ENCODE results near the gene MDFIC2.

The MDFIC2 gene

DNA sequence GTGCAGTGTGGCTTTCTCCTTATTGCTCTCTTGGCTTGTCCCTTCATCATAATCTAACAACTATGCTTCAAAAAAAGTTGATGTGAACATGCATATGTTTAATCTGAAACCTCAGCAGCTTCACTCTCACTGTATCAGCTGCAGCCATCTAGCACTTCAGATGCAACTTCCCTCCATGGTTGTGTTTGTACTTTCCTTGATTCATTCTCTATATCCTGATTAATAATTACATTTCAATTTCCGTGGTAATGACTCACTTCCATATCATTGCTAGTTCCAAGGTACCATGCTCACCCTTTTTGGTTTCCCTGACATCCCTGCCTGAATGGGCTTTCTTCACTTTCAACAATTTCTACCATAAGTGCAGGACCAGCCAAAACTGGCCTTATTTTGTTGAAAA, 51.2 kb downstream of the MDFIC2 start:
- Histone ChIP-seq H3K9me3 (ENCODE audit: control insufficient read depth, low read length) (no peaks in the 10 kb centered on the region), H3K27ac (ENCODE audit: low read depth, low read length, severe bottlenecking) (no peak overlapping the region), H3K36me3 (ENCODE audit: control insufficient read depth, insufficient read depth, low read length) (no peaks in the 10 kb centered on the region), H3K4me1 (ENCODE audit: control insufficient read depth, insufficient read depth, low read length, poor library complexity, severe bottlenecking) (no peaks in the 10 kb centered on the region), H3K4me3 (ENCODE audit: extremely low read depth, insufficient read depth, low read length, poor library complexity, severe bottlenecking) (no peak overlapping the region)
- WGBS, 2 experiments (ENCODE audit: insufficient coverage in 2 of 2), result 78 to 91% methylated on average over 1 of the region's 1 CpG

GRCh38 chr3:70256566-70256965, 55.9 kb downstream of the MDFIC2 start:
- no CpG with 5 or more reads among the region's 1 CpG for WGBS, 2 experiments (ENCODE audit: insufficient coverage in 2 of 2)

GRCh38 chr3:70250492-70250891, 61.9 kb downstream of the MDFIC2 start:
- no peak overlapping the region for H3K4me3 ChIP-seq (ENCODE audit: extremely low read depth, insufficient read depth, low read length, poor library complexity, severe bottlenecking)
- H3K36me3 ChIP-seq (ENCODE audit: control insufficient read depth, insufficient read depth, low read length), result no peaks in the 10 kb centered on the region
- H3K4me1 ChIP-seq (ENCODE audit: control insufficient read depth, insufficient read depth, low read length, poor library complexity, severe bottlenecking), result no peaks in the 10 kb centered on the region
- WGBS, 2 experiments (ENCODE audit: insufficient coverage in 2 of 2), result 90% methylated on average over 2 of the region's 3 CpGs; no CpG with 5 or more reads in 1 of the 2 experiments
- H3K9me3 ChIP-seq (ENCODE audit: control insufficient read depth, low read length), result no peaks in the 10 kb centered on the region
- no peak overlapping the region for H3K27ac ChIP-seq (ENCODE audit: low read depth, low read length, severe bottlenecking)

More at GRCh38 chr3:70256566-70256965, 55.9 kb downstream of the MDFIC2 start:
- Histone ChIP-seq H3K36me3 (ENCODE audit: control insufficient read depth, insufficient read depth, low read length) (no peaks in the 10 kb centered on the region), H3K4me1 (ENCODE audit: control insufficient read depth, insufficient read depth, low read length, poor library complexity, severe bottlenecking) (no peaks in the 10 kb centered on the region), H3K27ac (ENCODE audit: low read depth, low read length, severe bottlenecking) (no peak overlapping the region), H3K9me3 (ENCODE audit: control insufficient read depth, low read length) (no peaks in the 10 kb centered on the region), H3K4me3 (ENCODE audit: extremely low read depth, insufficient read depth, low read length, poor library complexity, severe bottlenecking) (no peak overlapping the region)

GRCh38 chr3:70249509-70250160, 62.8 kb downstream of the MDFIC2 start:
- no peaks in the 10 kb centered on the region for H3K9me3 ChIP-seq (ENCODE audit: control insufficient read depth, low read length)
- H3K4me1 ChIP-seq (ENCODE audit: control insufficient read depth, insufficient read depth, low read length, poor library complexity, severe bottlenecking), result no peaks in the 10 kb centered on the region
- H3K27ac ChIP-seq (ENCODE audit: low read depth, low read length, severe bottlenecking), result no peak overlapping the region
- H3K4me3 ChIP-seq (ENCODE audit: extremely low read depth, insufficient read depth, low read length, poor library complexity, severe bottlenecking), result no peak overlapping the region
- 82 to 91% methylated on average over 3 to 5 of the region's 7 CpGs for WGBS, 2 experiments (ENCODE audit: insufficient coverage in 2 of 2)
- no peaks in the 10 kb centered on the region for H3K36me3 ChIP-seq (ENCODE audit: control insufficient read depth, insufficient read depth, low read length)

DNA sequence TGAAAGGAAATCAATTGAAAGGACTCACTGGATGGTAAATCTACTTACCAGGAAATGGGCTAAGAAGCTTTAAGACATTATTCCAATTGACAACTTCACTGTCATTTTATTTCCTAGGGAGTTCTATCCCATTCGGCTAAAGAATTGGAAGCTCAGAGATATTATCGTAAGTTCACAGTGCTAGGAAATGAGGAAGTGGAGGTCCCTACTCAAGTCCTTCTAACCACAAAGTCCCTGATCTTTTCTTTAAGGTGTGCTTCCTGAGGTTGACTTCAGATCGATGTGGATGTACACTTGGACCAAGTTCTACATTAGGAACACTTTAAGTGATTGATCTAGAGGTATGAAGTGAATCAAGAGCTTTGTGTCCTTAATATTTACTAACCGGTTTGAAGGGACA, 63.6 kb downstream of the MDFIC2 start:
- 75 to 100% methylated on average over 1 of the region's 4 CpGs for WGBS, 2 experiments (ENCODE audit: insufficient coverage in 2 of 2)

GRCh38 chr3:70247955-70248354, 64.5 kb downstream of the MDFIC2 start:
- WGBS, 2 experiments (ENCODE audit: insufficient coverage in 2 of 2), result no CpG with 5 or more reads among the region's 2 CpGs
- Histone ChIP-seq H3K27ac (ENCODE audit: low read depth, low read length, severe bottlenecking) (no peak overlapping the region), H3K4me1 (ENCODE audit: control insufficient read depth, insufficient read depth, low read length, poor library complexity, severe bottlenecking) (no peaks in the 10 kb centered on the region), H3K4me3 (ENCODE audit: extremely low read depth, insufficient read depth, low read length, poor library complexity, severe bottlenecking) (no peak overlapping the region), H3K9me3 (ENCODE audit: control insufficient read depth, low read length) (no peaks in the 10 kb centered on the region), H3K36me3 (ENCODE audit: control insufficient read depth, insufficient read depth, low read length) (no peaks in the 10 kb centered on the region)

More for the DNA sequence above, 63.6 kb downstream of the MDFIC2 start:
- H3K4me1 ChIP-seq (ENCODE audit: control insufficient read depth, insufficient read depth, low read length, poor library complexity, severe bottlenecking), result no peaks in the 10 kb centered on the region
- H3K36me3 ChIP-seq (ENCODE audit: control insufficient read depth, insufficient read depth, low read length), result no peaks in the 10 kb centered on the region
- H3K4me3 ChIP-seq (ENCODE audit: extremely low read depth, insufficient read depth, low read length, poor library complexity, severe bottlenecking), result no peak overlapping the region
- no peak overlapping the region for H3K27ac ChIP-seq (ENCODE audit: low read depth, low read length, severe bottlenecking)
- H3K9me3 ChIP-seq (ENCODE audit: control insufficient read depth, low read length), result no peaks in the 10 kb centered on the region

GRCh38 chr3:70245746-70246525, 66.5 kb downstream of the MDFIC2 start:
- 78 to 93% methylated on average over 1 of the region's 4 CpGs for WGBS, 2 experiments (ENCODE audit: insufficient coverage in 2 of 2)
- no peaks in the 10 kb centered on the region for H3K36me3 ChIP-seq (ENCODE audit: control insufficient read depth, insufficient read depth, low read length)
- H3K9me3 ChIP-seq (ENCODE audit: control insufficient read depth, low read length), result no peaks in the 10 kb centered on the region
- no peak overlapping the region for H3K4me3 ChIP-seq (ENCODE audit: extremely low read depth, insufficient read depth, low read length, poor library complexity, severe bottlenecking)
- no peak overlapping the region for H3K27ac ChIP-seq (ENCODE audit: low read depth, low read length, severe bottlenecking)
- H3K4me1 ChIP-seq (ENCODE audit: control insufficient read depth, insufficient read depth, low read length, poor library complexity, severe bottlenecking), result no peaks in the 10 kb centered on the region

DNA sequence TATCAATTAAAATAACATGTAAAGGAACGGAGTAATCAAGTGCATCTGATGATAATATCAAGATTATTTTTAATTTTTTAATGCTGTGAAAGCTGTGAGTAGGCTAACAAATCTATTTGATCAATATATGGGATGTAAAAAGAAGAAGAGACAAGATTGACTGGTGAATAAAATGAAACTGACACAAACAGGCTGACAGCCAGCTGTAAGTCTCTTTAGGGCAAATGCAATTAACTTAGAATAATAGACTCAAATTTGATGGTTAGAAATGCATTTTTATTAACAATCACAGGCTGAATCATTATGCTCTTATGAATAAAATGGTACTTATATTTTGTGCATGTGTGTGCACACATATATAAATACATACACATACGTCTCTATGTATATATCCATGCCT, 68.0 kb downstream of the MDFIC2 start:
- Histone ChIP-seq H3K36me3 (ENCODE audit: control insufficient read depth, insufficient read depth, low read length) (no peaks in the 10 kb centered on the region), H3K4me3 (ENCODE audit: extremely low read depth, insufficient read depth, low read length, poor library complexity, severe bottlenecking) (no peak overlapping the region), H3K4me1 (ENCODE audit: control insufficient read depth, insufficient read depth, low read length, poor library complexity, severe bottlenecking) (no peaks in the 10 kb centered on the region), H3K27ac (ENCODE audit: low read depth, low read length, severe bottlenecking) (no peak overlapping the region), H3K9me3 (ENCODE audit: control insufficient read depth, low read length) (no peaks in the 10 kb centered on the region)
- no CpG with 5 or more reads among the region's 2 CpGs for WGBS, 2 experiments (ENCODE audit: insufficient coverage in 2 of 2)

GRCh38 chr3:70242297-70242882, 70.0 kb downstream of the MDFIC2 start:
- no peak overlapping the region for H3K27ac ChIP-seq (ENCODE audit: low read depth, low read length, severe bottlenecking)
- WGBS, 2 experiments (ENCODE audit: insufficient coverage in 2 of 2), result 93 to 96% methylated on average over 2 of the region's 2 CpGs
- no peaks in the 10 kb centered on the region for H3K9me3 ChIP-seq (ENCODE audit: control insufficient read depth, low read length)
- no peak overlapping the region for H3K4me3 ChIP-seq (ENCODE audit: extremely low read depth, insufficient read depth, low read length, poor library complexity, severe bottlenecking)
- no peaks in the 10 kb centered on the region for H3K36me3 ChIP-seq (ENCODE audit: control insufficient read depth, insufficient read depth, low read length)
- H3K4me1 ChIP-seq (ENCODE audit: control insufficient read depth, insufficient read depth, low read length, poor library complexity, severe bottlenecking), result no peaks in the 10 kb centered on the region

DNA sequence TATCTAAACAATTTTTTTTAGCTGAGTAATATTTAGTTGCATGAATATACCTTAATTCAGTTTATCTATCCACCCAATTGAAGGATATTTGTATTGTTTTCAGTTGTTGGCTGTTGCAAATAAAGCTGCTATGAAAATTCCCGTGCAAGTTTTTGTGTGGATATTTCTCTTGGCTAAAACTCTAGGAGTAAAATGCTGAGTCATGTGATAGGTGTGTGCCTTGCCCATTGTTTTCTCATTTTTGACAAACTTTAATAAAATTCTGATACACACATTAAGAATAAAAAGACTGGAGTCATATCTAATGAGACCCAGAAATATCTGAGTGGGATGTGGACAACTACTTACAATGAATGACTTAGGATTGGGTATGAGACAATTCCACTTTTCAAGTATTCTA, 78.6 kb downstream of the MDFIC2 start:
- WGBS, 2 experiments (ENCODE audit: insufficient coverage in 2 of 2), result 100% methylated on average over 1 of the region's 1 CpG; no CpG with 5 or more reads in 1 of the 2 experiments
- H3K4me1 ChIP-seq (ENCODE audit: control insufficient read depth, insufficient read depth, low read length, poor library complexity, severe bottlenecking), result no peaks in the 10 kb centered on the region

GRCh38 chr3:70233112-70233511, 79.3 kb downstream of the MDFIC2 start:
- Histone ChIP-seq H3K4me3 (ENCODE audit: extremely low read depth, insufficient read depth, low read length, poor library complexity, severe bottlenecking) (no peak overlapping the region), H3K4me1 (ENCODE audit: control insufficient read depth, insufficient read depth, low read length, poor library complexity, severe bottlenecking) (no peaks in the 10 kb centered on the region), H3K36me3 (ENCODE audit: control insufficient read depth, insufficient read depth, low read length) (no peaks in the 10 kb centered on the region), H3K9me3 (ENCODE audit: control insufficient read depth, low read length) (no peaks in the 10 kb centered on the region), H3K27ac (ENCODE audit: low read depth, low read length, severe bottlenecking) (no peak overlapping the region)
- 94 to 95% methylated on average over 2 to 3 of the region's 5 CpGs for WGBS, 2 experiments (ENCODE audit: insufficient coverage in 2 of 2)

More for the DNA sequence above, 78.6 kb downstream of the MDFIC2 start:
- Histone ChIP-seq H3K4me3 (ENCODE audit: extremely low read depth, insufficient read depth, low read length, poor library complexity, severe bottlenecking) (no peak overlapping the region), H3K9me3 (ENCODE audit: control insufficient read depth, low read length) (no peaks in the 10 kb centered on the region), H3K27ac (ENCODE audit: low read depth, low read length, severe bottlenecking) (no peak overlapping the region), H3K36me3 (ENCODE audit: control insufficient read depth, insufficient read depth, low read length) (no peaks in the 10 kb centered on the region)

Data from mesodermal cell (in vitro differentiated cells).